ENCODE measurements around the gene TMX1. TPM values are rescaled to one million over a fixed set of nuclear protein-coding genes. Genes with fewer than 3 reads are reported as not detected.

The TMX1 gene
- total RNA-seq, 4 donors from 2014 or later = 17.1 to 33.0 (median 21.8) TPM

GRCh38 chr14:51258280-51258679 is 18.2 kb downstream of the TMX1 start:
- Histone ChIP-seq H3K27me3 (no peaks in the 10 kb centered on the region), H3K36me3 (peaks cover 27% of the 10 kb centered on the region), H3K4me3 (no peak overlapping the region), H3K4me1 (no peaks in the 10 kb centered on the region), H3K27ac (no peak overlapping the region), H3K9me3 (no peaks in the 10 kb centered on the region)
- TF ChIP-seq CTCF (IDR thresholded peaks at IDR 0.05) (no peak), POLR2AphosphoS5 (IDR thresholded peaks at IDR 0.05) (no peak), EP300 (IDR thresholded peaks at IDR 0.05) (no peak), POLR2A (IDR thresholded peaks at IDR 0.05) (no peak)
- 100% methylated on average over 1 of the region's 1 CpG for WGBS
- no peak for DNase-seq (ENCODE audit: low spot score in 2 of 2)

- no peak for DNase-seq (ENCODE audit: low spot score in 2 of 2)
- Histone ChIP-seq H3K27me3 (no peaks in the 10 kb centered on the region), H3K4me3 (no peak overlapping the region), H3K9me3 (no peaks in the 10 kb centered on the region), H3K4me1 (no peaks in the 10 kb centered on the region), H3K36me3 (peaks cover 23% of the 10 kb centered on the region), H3K27ac (no peak overlapping the region)
- no peak for TF ChIP-seq POLR2A (IDR thresholded peaks at IDR 0.05)
- no peak for TF ChIP-seq EP300 (IDR thresholded peaks at IDR 0.05)
- TF ChIP-seq CTCF (IDR thresholded peaks at IDR 0.05) = no peak
- no peak for TF ChIP-seq POLR2AphosphoS5 (IDR thresholded peaks at IDR 0.05)
Measured at GRCh38 chr14:51258788-51259187, 18.7 kb downstream of the TMX1 start.

GRCh38 chr14:51260225-51260624 is 20.2 kb downstream of the TMX1 start:
- no peak for DNase-seq (ENCODE audit: low spot score in 2 of 2)
- H3K4me3 ChIP-seq = no peak overlapping the region
- H3K27ac ChIP-seq = no peak overlapping the region
- no peaks in the 10 kb centered on the region for H3K9me3 ChIP-seq
- H3K27me3 ChIP-seq = no peaks in the 10 kb centered on the region
- H3K4me1 ChIP-seq = no peaks in the 10 kb centered on the region
- peaks cover 18% of the 10 kb centered on the region for H3K36me3 ChIP-seq
- TF ChIP-seq CTCF (IDR thresholded peaks at IDR 0.05) (no peak), EP300 (IDR thresholded peaks at IDR 0.05) (no peak), POLR2A (IDR thresholded peaks at IDR 0.05) (no peak), POLR2AphosphoS5 (IDR thresholded peaks at IDR 0.05) (no peak)
- whole genome bisulfite sequencing = 97% methylated on average over 3 of the region's 3 CpGs

GRCh38 chr14:51261151-51261550 is 21.1 kb downstream of the TMX1 start:
- H3K9me3 ChIP-seq = no peaks in the 10 kb centered on the region
- no peak overlapping the region for H3K4me3 ChIP-seq
- H3K27ac ChIP-seq = no peak overlapping the region
- WGBS = 100% methylated on average over 2 of the region's 2 CpGs
- no peak for DNase-seq (ENCODE audit: low spot score in 2 of 2)
- H3K4me1 ChIP-seq = no peaks in the 10 kb centered on the region
- H3K36me3 ChIP-seq = peaks cover 14% of the 10 kb centered on the region
- H3K27me3 ChIP-seq = no peaks in the 10 kb centered on the region
- TF ChIP-seq EP300 (IDR thresholded peaks at IDR 0.05) = no peak
- no peak for TF ChIP-seq POLR2AphosphoS5 (IDR thresholded peaks at IDR 0.05)
- TF ChIP-seq POLR2A (IDR thresholded peaks at IDR 0.05) = no peak
- no peak for TF ChIP-seq CTCF (IDR thresholded peaks at IDR 0.05)

- H3K27ac ChIP-seq = no peak overlapping the region
- H3K4me1 ChIP-seq = no peaks in the 10 kb centered on the region
- H3K27me3 ChIP-seq = no peaks in the 10 kb centered on the region
- no peak overlapping the region for H3K4me3 ChIP-seq
- DNase-seq (ENCODE audit: low spot score in 2 of 2) = no peak
- no peak for TF ChIP-seq CTCF (IDR thresholded peaks at IDR 0.05)
- TF ChIP-seq POLR2AphosphoS5 (IDR thresholded peaks at IDR 0.05) = no peak
- no peak for TF ChIP-seq POLR2A (IDR thresholded peaks at IDR 0.05)
- TF ChIP-seq EP300 (IDR thresholded peaks at IDR 0.05) = no peak
- 77% methylated on average over 2 of the region's 2 CpGs for WGBS
- no peaks in the 10 kb centered on the region for H3K9me3 ChIP-seq
- H3K36me3 ChIP-seq = peaks cover 2% of the 10 kb centered on the region
Measured at GRCh38 chr14:51262868-51263267, 22.8 kb downstream of the TMX1 start.

All from suprapubic skin (tissue), 4 donors.